ENCODE data around the gene PDSS2. TPM values are rescaled to one million over a fixed set of nuclear protein-coding genes. Genes with fewer than 3 reads are reported as not detected.

Gene PDSS2
- total and polyA plus RNA-seq, 7 donors = 4.7 to 16.7 (median 9.3) TPM

DNA sequence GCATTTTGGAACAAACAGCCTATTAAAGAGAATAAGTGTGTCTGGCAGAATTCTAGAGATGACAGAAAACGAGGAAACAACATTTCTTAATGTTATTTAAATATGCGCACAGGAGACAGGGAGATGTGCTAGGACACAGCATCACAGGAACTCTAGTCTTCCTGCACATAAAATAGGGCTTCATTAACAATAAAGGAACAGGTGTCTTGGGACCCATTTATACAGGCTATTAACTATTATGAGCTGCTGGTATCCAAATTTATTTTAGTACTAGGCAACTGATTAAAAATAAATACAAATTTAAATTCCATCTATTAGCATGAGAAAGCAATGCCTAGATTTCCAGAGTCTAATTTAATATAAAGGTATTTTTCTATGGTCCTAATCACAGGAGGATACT is 102.3 kb downstream of the PDSS2 start:
- Histone ChIP-seq H3K4me3 (no peak overlapping the region), H3K9me3 (no peaks in the 10 kb centered on the region), H3K27me3 (ENCODE audit: insufficient read depth in 3 of 3, low read length in 2 of 3) (no peaks in the 10 kb centered on the region), H3K27ac (no peak overlapping the region), H3K4me1 (no peaks in the 10 kb centered on the region), H3K36me3 (ENCODE audit: insufficient read depth in 1 of 2, low read depth in 1 of 2) (no peaks in the 10 kb centered on the region)
- no peak for ATAC-seq
- intact Hi-C loops (cut with DNase I) = no loop called here
- no peak for DNase-seq
- WGBS, 3 donors = 71 to 93% (median 89%) methylated on average over 2 of the region's 2 CpGs
- TF ChIP-seq, protein P1, sequence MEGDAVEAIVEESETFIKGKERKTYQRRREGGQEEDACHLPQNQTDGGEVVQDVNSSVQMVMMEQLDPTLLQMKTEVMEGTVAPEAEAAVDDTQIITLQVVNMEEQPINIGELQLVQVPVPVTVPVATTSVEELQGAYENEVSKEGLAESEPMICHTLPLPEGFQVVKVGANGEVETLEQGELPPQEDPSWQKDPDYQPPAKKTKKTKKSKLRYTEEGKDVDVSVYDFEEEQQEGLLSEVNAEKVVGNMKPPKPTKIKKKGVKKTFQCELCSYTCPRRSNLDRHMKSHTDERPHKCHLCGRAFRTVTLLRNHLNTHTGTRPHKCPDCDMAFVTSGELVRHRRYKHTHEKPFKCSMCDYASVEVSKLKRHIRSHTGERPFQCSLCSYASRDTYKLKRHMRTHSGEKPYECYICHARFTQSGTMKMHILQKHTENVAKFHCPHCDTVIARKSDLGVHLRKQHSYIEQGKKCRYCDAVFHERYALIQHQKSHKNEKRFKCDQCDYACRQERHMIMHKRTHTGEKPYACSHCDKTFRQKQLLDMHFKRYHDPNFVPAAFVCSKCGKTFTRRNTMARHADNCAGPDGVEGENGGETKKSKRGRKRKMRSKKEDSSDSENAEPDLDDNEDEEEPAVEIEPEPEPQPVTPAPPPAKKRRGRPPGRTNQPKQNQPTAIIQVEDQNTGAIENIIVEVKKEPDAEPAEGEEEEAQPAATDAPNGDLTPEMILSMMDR (IDR thresholded peaks at IDR 0.05) = no peak

DNA sequence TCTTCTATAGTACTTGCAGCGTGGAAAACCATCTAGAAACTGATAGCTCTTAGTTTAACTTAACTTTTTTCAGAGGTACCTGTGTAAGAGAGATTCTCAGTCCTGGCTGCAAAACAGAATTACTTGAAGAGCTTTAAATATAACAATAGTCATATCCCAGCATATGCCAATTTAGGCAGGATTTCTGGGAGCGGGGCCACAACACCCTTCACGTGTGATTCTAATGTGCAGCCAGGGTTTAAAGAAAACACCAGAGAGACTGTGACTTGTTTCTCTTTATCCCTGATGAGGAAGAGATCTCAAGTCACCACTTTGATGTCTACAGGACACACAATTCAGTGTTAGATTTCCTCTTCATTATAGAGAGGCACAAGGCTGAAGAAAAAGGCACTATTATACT is 103.7 kb downstream of the PDSS2 start:
- TF ChIP-seq, protein P1 (IDR thresholded peaks at IDR 0.05) = no peak
- Histone ChIP-seq H3K4me1 (no peaks in the 10 kb centered on the region), H3K4me3 (no peak overlapping the region), H3K36me3 (ENCODE audit: insufficient read depth in 1 of 2, low read depth in 1 of 2) (no peaks in the 10 kb centered on the region), H3K9me3 (no peaks in the 10 kb centered on the region), H3K27ac (no peak overlapping the region), H3K27me3 (ENCODE audit: insufficient read depth in 3 of 3, low read length in 2 of 3) (no peaks in the 10 kb centered on the region)
- ATAC-seq (peak in 3 of 4 donors; percentile 64 to 95 (median 82)), DNase-seq (peak in 1 of 2 donors; percentile 64)
- 44 to 70% (median 60%) methylated on average over 3 of the region's 3 CpGs for WGBS, 3 donors
- intact Hi-C loops (cut with DNase I) = no loop called here

DNA sequence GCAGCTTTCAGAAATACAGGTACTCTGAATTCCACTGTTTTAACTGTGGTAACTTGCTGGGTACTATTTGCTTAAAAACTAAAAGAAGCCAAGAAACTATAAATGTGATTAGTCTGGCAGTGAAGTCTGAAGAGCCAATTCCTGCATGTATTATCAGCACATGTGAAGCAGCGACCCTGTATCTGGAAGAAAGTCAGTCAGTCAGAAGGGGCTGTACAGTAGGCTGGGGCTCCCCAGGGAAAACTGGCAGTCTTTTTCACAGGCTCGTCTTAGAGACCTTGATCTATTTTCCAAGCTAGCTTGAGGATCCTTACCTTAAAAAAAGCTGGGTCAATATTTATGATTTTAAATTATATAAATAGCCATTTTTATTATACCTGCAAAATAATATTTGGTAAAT is 104.9 kb downstream of the PDSS2 start:
- WGBS, 3 donors = 49 to 61% (median 56%) methylated on average over 2 of the region's 2 CpGs
- no peaks in the 10 kb centered on the region for H3K4me1 ChIP-seq
- no peaks in the 10 kb centered on the region for H3K9me3 ChIP-seq
- no peaks in the 10 kb centered on the region for H3K27me3 ChIP-seq (ENCODE audit: insufficient read depth in 3 of 3, low read length in 2 of 3)
- intact Hi-C loops (cut with DNase I) = no loop called here
- ATAC-seq (no peak), DNase-seq (no peak)
- TF ChIP-seq, protein P1 (IDR thresholded peaks at IDR 0.05) = no peak
- no peak overlapping the region for H3K4me3 ChIP-seq
- no peaks in the 10 kb centered on the region for H3K36me3 ChIP-seq (ENCODE audit: insufficient read depth in 1 of 2, low read depth in 1 of 2)
- no peak overlapping the region for H3K27ac ChIP-seq

DNA sequence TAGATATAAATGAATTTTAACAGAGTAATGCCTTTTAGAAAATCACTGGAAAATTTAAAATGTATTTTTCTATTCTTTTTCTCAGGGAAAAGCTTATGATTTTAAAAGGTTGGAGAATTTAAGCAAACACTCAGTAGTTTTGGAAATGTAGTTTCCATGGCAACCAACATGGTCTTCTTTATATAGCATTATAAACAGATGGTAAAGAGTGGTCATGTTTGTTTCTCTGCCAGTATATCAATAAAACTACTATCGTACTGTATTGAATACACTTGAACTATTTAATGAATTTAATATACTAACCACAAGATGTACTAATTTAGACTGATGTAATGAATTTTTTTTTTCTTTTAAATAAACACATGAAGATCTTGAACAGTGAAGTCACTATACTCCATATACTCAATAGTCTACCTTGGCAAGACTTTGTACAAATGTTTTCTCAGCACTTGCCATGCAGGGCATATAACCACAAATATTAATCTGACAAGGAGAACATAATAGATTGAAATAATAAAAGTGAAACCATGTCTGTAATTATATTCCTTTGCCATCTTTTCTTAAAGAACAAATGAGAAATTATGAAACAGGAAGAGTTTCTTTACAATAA is 105.5 kb downstream of the PDSS2 start:
- WGBS, 3 donors = 81 to 90% (median 81%) methylated on average over 1 of the region's 1 CpG
- Histone ChIP-seq H3K4me3 (no peak overlapping the region), H3K36me3 (ENCODE audit: insufficient read depth in 1 of 2, low read depth in 1 of 2) (no peaks in the 10 kb centered on the region), H3K27ac (no peak overlapping the region), H3K9me3 (no peaks in the 10 kb centered on the region), H3K27me3 (ENCODE audit: insufficient read depth in 3 of 3, low read length in 2 of 3) (no peaks in the 10 kb centered on the region), H3K4me1 (no peaks in the 10 kb centered on the region)
- intact Hi-C loops (cut with DNase I) = no loop called here
- no peak for ATAC-seq
- DNase-seq = no peak
- TF ChIP-seq, protein P1 (IDR thresholded peaks at IDR 0.05) = no peak

DNA sequence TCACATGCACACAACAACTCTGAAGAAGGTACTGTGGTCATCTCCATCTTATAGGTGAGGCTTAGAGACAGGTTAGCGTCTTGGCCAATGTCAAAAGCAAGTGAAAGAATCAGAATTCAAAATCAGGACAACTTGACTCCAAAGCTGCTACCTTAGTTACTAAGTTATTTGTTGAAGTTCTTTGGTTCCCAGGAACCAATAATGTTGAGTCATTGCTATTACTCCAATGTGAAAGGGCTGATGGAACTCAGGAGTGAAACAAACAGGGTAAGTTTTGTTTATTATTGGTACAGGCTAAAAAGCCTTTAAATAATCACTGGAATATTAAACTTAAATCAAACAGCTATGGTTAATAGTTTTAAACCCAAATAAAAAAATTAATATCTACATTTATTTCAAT is 111.1 kb downstream of the PDSS2 start:
- TF ChIP-seq, protein P1 (IDR thresholded peaks at IDR 0.05) = no peak
- H3K4me3 ChIP-seq = no peak overlapping the region

More for the DNA sequence above, 111.1 kb downstream of the PDSS2 start:
- Histone ChIP-seq H3K9me3 (no peaks in the 10 kb centered on the region), H3K27me3 (ENCODE audit: insufficient read depth in 3 of 3, low read length in 2 of 3) (no peaks in the 10 kb centered on the region), H3K4me1 (no peaks in the 10 kb centered on the region), H3K36me3 (ENCODE audit: insufficient read depth in 1 of 2, low read depth in 1 of 2) (no peaks in the 10 kb centered on the region), H3K27ac (no peak overlapping the region)
- intact Hi-C loops (cut with DNase I) = no loop called here
- ATAC-seq (no peak), DNase-seq (no peak)
- 96 to 97% (median 96%) methylated on average over 1 of the region's 1 CpG for WGBS, 3 donors
